Inflammatory macrophage treated with lipopolysaccharide for 1 hour (primary cell): Measurements from ENCODE around the gene NR3C1.

Experiments
- DNase-seq, 2 donors: peaks; one replicate each; pipeline ENCODE4 v3.0.0-alpha.2; 2020 to 2022

NR3C1 gene

DNA sequence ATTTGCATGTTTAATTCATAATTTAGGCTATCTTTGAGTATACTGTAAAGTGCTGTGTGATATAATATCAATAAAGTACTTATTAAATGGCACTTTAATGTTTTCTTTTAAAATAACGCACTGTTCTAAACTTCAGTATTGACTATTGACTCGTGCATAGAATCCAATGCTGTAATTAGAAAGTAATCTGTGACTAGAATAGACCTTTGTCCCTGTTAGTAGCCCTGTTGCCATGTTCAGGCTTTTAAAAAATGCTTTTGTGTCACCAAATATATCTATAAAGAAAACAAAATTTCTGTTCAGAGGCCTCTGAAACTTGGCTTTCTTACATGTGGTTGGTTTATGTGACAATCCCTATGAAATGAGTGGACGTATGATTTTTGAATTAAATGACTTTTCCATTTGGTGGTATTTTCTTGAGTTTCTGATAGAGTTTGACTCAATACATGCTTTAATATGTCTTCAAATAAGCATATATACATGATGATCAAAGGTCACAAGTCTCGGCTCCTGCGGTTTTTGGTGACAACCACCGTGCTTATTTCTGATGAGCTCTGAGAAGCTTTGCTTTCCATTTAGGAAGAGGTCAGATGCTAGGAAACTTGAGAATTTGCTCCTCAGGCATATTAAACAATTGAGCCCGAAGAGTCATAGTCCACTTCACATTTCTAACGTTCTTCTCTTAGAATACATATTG, 174.7 kb downstream of the NR3C1 start:
- DNase-seq = no peak
